HepG2 (cell line): ENCODE measurements around the gene ANKRD37. TPM values are rescaled to one million over a fixed set of nuclear protein-coding genes. Genes with fewer than 3 reads are reported as not detected.

Source experiments
- ATF5 ChIP-seq: sonication (generic); formaldehyde crosslinking; IDR thresholded peaks from 2 replicates; pipeline ENCODE4 v1.4.0; 2020; ENCODE audit warnings: mild to moderate bottlenecking, low read depth, missing genetic modification reagents
- HMGA1 ChIP-seq: sonication (generic); formaldehyde crosslinking; conservative IDR thresholded peaks from 2 replicates; pipeline ENCODE4 v1.4.0; 2020; ENCODE audit warnings: missing genetic modification reagents
- HNRNPLL ChIP-seq: fragments of 200-400 bp; formaldehyde crosslinking; IDR thresholded peaks from 2 replicates; pipeline ENCODE4 v1.6.1; 2017; ENCODE audit warnings: mild to moderate bottlenecking, low read depth, low read length; ENCODE audit not compliant: poor library complexity, severe bottlenecking
- HOXD1 ChIP-seq: sonication (generic); formaldehyde crosslinking; IDR thresholded peaks from 2 replicates; pipeline ENCODE4 v1.5.0; 2020; ENCODE audit warnings: missing genetic modification reagents
- KDM3A ChIP-seq: IDR thresholded peaks from 2 replicates; pipeline ENCODE4 v1.6.1; 2018; ENCODE audit warnings: low read depth, missing compliant biosample characterization
- NCOA1 ChIP-seq: sonication (generic); formaldehyde crosslinking; IDR thresholded peaks from 2 replicates; pipeline ENCODE4 v1.9.0; 2021; ENCODE audit warnings: missing genetic modification reagents
- PHB2 ChIP-seq: fragments of 450-650 bp; IDR thresholded peaks from 2 replicates; pipeline ENCODE4 v1.6.1; 2018; ENCODE audit not compliant: partially characterized antibody
- PITX1 ChIP-seq: sonication (generic); formaldehyde crosslinking; IDR thresholded peaks from 2 replicates; pipeline ENCODE4 v1.5.1; 2020; ENCODE audit warnings: mild to moderate bottlenecking, missing genetic modification reagents
- REL ChIP-seq: sonication (generic); formaldehyde crosslinking; conservative IDR thresholded peaks from 2 replicates; pipeline ENCODE4 v1.8.0; 2022; ENCODE audit warnings: mild to moderate bottlenecking, missing genetic modification reagents, moderate library complexity
- SKI ChIP-seq: fragments of 450-650 bp; IDR thresholded peaks from one replicate; pipeline ENCODE4 v1.6.1; 2018; ENCODE audit warnings: mild to moderate bottlenecking; ENCODE audit not compliant: partially characterized antibody
- SMARCE1 ChIP-seq: fragments of 450-650 bp; IDR thresholded peaks from 2 replicates; pipeline ENCODE4 v1.6.1; 2017; ENCODE audit warnings: borderline replicate concordance
- THAP8 ChIP-seq: sonication (generic); formaldehyde crosslinking; IDR thresholded peaks from 2 replicates; pipeline ENCODE4 v1.5.1; 2020; ENCODE audit warnings: missing genetic modification reagents, mild to moderate bottlenecking, borderline replicate concordance
- YEATS4 ChIP-seq: sonication (generic); formaldehyde crosslinking; IDR thresholded peaks from 2 replicates; pipeline ENCODE4 v1.4.0; 2020; ENCODE audit warnings: missing genetic modification reagents, borderline replicate concordance
- ZBTB20 ChIP-seq: sonication (generic); formaldehyde crosslinking; IDR thresholded peaks from 2 replicates; pipeline ENCODE4 v1.8.1; 2023; ENCODE audit warnings: missing genetic modification reagents, low read depth, mild to moderate bottlenecking, borderline replicate concordance
- ZNF256 ChIP-seq: sonication (generic); formaldehyde crosslinking; conservative IDR thresholded peaks from 2 replicates; pipeline ENCODE4 v1.4.0; 2020; ENCODE audit warnings: missing genetic modification reagents
- ZNF260 ChIP-seq: sonication (generic); formaldehyde crosslinking; IDR thresholded peaks from 2 replicates; pipeline ENCODE4 v1.4.0; 2020; ENCODE audit warnings: missing genetic modification reagents, low read depth, mild to moderate bottlenecking, borderline replicate concordance
- ZNF605 ChIP-seq: sonication (generic); formaldehyde crosslinking; IDR thresholded peaks from 2 replicates; pipeline ENCODE4 v1.8.0; 2022; ENCODE audit warnings: mild to moderate bottlenecking, missing genetic modification reagents
- ZNF782 ChIP-seq: sonication (generic); formaldehyde crosslinking; IDR thresholded peaks from 2 replicates; pipeline ENCODE4 v1.4.0; 2020; ENCODE audit warnings: missing genetic modification reagents, mild to moderate bottlenecking, borderline replicate concordance
- ZZZ3 ChIP-seq: sonication (generic); formaldehyde crosslinking; IDR thresholded peaks from 2 replicates; pipeline ENCODE4 v1.4.0; 2020; ENCODE audit warnings: missing genetic modification reagents, mild to moderate bottlenecking, borderline replicate concordance
- polyA plus RNA-seq, 8 experiments: library from polyadenylated mRNA; depleted of rRNA in 3 of 8; stranded (reverse) in 7 of 8; unstranded in 1 of 8; fragments of >200 nt; fragmentation: Illumina TruSeq in 4 of 8; extraction: Trizol in 4 of 8; gene quantifications; 2 replicates each; pipeline versions ENCODE4 v1.2.1 to v1.2.3, GENCODE V29; 2011 to 2016; ENCODE audit warnings: low read depth in 4 of 8, missing spikeins in 1 of 8, mixed read lengths in 1 of 8; ENCODE audit not compliant: insufficient read depth in 1 of 8
- total RNA-seq, 5 experiments: library from RNA; depleted of rRNA; stranded (reverse); fragments of >200 nt; fragmentation: Illumina TruSeq; extraction: Trizol; gene quantifications; 2 replicates each; pipeline ENCODE4 v1.2.3, GENCODE V29; 2016; ENCODE audit warnings: low read depth in 1 of 5
- TF ChIP-seq, protein P1 (sequence below): sonication (generic); formaldehyde crosslinking; IDR thresholded peaks from 2 replicates; pipeline ENCODE4 v1.4.0; 2020; ENCODE audit warnings: mild to moderate bottlenecking, missing genetic modification reagents, borderline replicate concordance
- TF ChIP-seq, protein P2 (sequence below): sonication (generic); formaldehyde crosslinking; IDR thresholded peaks from 2 replicates; pipeline ENCODE4 v1.4.0; 2020; ENCODE audit warnings: mild to moderate bottlenecking, missing genetic modification reagents
- TF ChIP-seq, protein P3 (sequence below): sonication (generic); formaldehyde crosslinking; IDR thresholded peaks from 2 replicates; pipeline ENCODE4 v1.4.0; 2020; ENCODE audit warnings: mild to moderate bottlenecking, missing genetic modification reagents
- TF ChIP-seq, protein P4 (sequence below): sonication (generic); formaldehyde crosslinking; IDR thresholded peaks from 2 replicates; pipeline ENCODE4 v1.8.1; 2023; ENCODE audit warnings: mild to moderate bottlenecking, inconsistent platforms, moderate library complexity, missing genetic modification reagents, borderline replicate concordance

ANKRD37 gene
- total and polyA plus RNA-seq, 2 of the 13 experiments (the other 11 are each of a cell fraction or from before 2014, with no cell fraction given), result 2.2 to 51.4 TPM

DNA sequence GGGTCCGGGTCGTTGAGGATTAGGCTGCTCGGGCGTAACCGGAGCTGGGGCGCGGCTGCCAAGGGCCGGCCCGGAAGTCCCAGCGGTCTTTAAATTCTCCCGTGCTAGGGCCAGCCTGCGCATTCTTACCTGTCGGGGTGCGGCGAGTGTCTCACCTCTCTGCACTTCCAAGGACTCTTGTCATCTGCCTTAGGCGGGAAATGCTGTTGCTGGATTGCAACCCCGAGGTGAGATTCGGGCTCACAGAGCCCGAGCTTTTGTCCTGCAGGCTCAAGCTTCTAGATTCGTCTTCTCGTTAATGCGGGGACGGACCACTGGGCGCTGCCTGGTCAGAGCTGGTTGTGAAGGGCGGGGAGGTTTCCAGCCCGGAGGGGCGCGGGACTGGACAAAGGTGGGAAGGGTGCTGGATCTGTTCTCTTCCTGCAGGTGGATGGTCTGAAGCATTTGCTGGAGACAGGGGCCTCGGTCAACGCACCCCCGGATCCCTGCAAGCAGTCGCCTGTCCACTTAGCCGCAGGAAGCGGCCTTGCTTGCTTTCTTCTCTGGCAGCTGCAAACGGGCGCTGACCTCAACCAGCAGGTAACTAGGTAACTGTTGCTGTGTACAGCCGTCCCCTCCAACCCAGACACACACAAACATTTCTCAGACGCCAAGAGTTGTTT is at the start of gene ANKRD37 (continued):
- TF ChIP-seq, protein P1, sequence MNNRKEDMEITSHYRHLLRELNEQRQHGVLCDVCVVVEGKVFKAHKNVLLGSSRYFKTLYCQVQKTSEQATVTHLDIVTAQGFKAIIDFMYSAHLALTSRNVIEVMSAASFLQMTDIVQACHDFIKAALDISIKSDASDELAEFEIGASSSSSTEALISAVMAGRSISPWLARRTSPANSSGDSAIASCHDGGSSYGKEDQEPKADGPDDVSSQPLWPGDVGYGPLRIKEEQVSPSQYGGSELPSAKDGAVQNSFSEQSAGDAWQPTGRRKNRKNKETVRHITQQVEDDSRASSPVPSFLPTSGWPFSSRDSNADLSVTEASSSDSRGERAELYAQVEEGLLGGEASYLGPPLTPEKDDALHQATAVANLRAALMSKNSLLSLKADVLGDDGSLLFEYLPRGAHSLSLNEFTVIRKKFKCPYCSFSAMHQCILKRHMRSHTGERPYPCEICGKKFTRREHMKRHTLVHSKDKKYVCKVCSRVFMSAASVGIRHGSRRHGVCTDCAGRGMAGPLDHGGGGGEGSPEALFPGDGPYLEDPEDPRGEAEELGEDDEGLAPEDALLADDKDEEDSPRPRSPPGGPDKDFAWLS, result no peak
- TF ChIP-seq HMGA1 (CRISPR knock-in tag) (no peak), YEATS4 (no peak), KDM3A (CRISPR knock-in tag) (no peak), HNRNPLL (peak; percentile 67), ZZZ3 (CRISPR knock-in tag) (no peak), PHB2 (no peak), ATF5 (CRISPR knock-in tag) (no peak), ZNF782 (CRISPR knock-in tag) (peak; percentile 40; the same call in 1 of the 2 replicates), PITX1 (peak; percentile 94; the same call in 1 of the 2 replicates), SMARCE1 (no peak), NCOA1 (CRISPR knock-in tag) (no peak), ZNF605 (no peak; the same call in none of the 2 replicates), HOXD1 (CRISPR knock-in tag) (no peak), SKI (peak; percentile 73), ZNF256 (0 out of 2 replicates have a peak, but pooled peaks have one; percentile 37), THAP8 (CRISPR knock-in tag) (no peak), ZBTB20 (no peak), ZNF260 (no peak), REL (CRISPR knock-in tag) (no peak)
- TF ChIP-seq, protein P2, sequence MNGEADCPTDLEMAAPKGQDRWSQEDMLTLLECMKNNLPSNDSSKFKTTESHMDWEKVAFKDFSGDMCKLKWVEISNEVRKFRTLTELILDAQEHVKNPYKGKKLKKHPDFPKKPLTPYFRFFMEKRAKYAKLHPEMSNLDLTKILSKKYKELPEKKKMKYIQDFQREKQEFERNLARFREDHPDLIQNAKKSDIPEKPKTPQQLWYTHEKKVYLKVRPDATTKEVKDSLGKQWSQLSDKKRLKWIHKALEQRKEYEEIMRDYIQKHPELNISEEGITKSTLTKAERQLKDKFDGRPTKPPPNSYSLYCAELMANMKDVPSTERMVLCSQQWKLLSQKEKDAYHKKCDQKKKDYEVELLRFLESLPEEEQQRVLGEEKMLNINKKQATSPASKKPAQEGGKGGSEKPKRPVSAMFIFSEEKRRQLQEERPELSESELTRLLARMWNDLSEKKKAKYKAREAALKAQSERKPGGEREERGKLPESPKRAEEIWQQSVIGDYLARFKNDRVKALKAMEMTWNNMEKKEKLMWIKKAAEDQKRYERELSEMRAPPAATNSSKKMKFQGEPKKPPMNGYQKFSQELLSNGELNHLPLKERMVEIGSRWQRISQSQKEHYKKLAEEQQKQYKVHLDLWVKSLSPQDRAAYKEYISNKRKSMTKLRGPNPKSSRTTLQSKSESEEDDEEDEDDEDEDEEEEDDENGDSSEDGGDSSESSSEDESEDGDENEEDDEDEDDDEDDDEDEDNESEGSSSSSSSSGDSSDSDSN (CRISPR knock-in tag), result peak; percentile 72; the same call in 1 of the 2 replicates
- TF ChIP-seq, protein P3, sequence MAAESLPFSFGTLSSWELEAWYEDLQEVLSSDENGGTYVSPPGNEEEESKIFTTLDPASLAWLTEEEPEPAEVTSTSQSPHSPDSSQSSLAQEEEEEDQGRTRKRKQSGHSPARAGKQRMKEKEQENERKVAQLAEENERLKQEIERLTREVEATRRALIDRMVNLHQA (CRISPR knock-in tag), result no peak
- TF ChIP-seq, protein P4, sequence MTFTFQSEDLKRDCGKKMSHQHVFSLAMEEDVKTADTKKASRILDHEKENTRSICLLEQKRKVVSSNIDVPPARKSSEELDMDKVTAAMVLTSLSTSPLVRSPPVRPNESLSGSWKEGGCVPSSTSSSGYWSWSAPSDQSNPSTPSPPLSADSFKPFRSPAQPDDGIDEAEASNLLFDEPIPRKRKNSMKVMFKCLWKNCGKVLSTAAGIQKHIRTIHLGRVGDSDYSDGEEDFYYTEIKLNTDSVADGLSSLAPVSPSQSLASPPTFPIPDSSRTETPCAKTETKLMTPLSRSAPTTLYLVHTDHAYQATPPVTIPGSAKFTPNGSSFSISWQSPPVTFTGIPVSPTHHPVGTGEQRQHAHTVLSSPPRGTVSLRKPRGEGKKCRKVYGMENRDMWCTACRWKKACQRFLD, result no peak
